GM20000 (cell line): ENCODE results near the gene TFF2.

Source experiments
- DNase-seq: peaks from one replicate; pipeline ENCODE4 v3.0.0; 2012; ENCODE audit warnings: low spot score
- TF ChIP-seq, protein P1 (sequence below): IDR thresholded peaks from 2 replicates; pipeline ENCODE4 v1.5.1; 2012; ENCODE audit warnings: mild to moderate bottlenecking, control low read depth; ENCODE audit errors: extremely low read depth, missing control alignments

TFF2 gene

DNA sequence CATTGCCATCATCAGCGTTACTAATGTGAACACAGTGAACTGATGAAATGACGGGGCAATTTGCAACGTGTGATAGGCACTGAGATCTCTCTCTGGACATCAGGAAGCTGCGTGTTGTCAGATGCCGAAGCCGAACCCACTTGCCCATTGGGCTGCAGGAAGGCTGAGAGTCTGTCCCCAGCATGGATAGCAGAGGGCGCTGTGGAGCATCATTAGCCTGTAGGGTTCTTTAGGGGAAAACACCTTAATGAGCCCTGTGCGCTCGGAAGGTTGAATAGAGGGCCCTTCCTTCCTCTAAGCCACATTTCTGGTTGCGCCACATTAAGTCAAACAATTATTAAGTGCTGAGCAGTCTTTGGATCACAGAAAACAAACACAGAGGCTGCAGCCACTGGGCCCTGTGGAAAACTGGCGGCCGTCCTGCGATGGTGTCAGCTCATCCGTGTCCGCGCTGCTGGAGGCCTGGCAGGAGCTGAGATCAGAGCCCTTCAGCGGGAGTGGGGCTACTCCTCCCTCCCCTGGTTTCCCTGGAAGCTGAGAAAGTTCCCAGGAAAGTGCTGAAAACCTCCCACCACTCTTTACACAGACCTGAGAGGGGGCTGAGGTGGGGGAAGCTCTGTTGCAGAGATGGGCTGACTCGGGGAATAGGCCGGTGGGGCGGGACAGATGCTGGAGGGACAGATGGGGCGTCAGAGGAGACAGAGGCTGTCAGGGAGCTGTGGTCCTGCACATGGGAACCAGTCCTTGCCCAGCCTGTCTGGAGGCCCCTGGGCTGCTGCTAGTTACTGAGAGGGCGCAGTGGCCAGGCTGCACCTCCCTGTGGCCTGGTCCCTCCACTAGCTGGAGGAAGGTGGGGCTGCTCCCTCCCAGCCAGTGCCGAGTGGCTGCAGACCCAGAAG lies 12.7 kb downstream of the TFF2 start:
- TF ChIP-seq, protein P1, sequence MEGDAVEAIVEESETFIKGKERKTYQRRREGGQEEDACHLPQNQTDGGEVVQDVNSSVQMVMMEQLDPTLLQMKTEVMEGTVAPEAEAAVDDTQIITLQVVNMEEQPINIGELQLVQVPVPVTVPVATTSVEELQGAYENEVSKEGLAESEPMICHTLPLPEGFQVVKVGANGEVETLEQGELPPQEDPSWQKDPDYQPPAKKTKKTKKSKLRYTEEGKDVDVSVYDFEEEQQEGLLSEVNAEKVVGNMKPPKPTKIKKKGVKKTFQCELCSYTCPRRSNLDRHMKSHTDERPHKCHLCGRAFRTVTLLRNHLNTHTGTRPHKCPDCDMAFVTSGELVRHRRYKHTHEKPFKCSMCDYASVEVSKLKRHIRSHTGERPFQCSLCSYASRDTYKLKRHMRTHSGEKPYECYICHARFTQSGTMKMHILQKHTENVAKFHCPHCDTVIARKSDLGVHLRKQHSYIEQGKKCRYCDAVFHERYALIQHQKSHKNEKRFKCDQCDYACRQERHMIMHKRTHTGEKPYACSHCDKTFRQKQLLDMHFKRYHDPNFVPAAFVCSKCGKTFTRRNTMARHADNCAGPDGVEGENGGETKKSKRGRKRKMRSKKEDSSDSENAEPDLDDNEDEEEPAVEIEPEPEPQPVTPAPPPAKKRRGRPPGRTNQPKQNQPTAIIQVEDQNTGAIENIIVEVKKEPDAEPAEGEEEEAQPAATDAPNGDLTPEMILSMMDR, result peak; percentile 67
- peak; percentile 71 for DNase-seq

DNA sequence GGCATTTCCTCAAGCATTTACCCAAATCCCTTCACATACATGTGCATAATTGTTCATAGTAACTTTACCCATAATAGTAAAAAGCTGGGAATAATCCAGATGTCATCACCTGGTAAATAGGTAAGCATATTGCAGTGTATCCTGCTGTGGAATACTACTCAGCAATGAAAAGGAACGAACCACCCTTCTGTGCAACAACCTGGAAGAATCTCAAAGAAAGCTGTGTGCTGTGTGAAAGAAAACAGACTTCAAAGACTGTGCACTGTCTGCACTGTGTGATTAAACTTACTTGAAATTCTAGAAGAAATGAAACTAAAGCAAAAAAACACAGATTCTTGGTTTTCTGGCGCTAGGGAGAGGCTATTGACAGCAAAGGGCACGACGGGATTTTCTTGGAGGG lies 13.5 kb downstream of the TFF2 start:
- no peak for DNase-seq

DNA sequence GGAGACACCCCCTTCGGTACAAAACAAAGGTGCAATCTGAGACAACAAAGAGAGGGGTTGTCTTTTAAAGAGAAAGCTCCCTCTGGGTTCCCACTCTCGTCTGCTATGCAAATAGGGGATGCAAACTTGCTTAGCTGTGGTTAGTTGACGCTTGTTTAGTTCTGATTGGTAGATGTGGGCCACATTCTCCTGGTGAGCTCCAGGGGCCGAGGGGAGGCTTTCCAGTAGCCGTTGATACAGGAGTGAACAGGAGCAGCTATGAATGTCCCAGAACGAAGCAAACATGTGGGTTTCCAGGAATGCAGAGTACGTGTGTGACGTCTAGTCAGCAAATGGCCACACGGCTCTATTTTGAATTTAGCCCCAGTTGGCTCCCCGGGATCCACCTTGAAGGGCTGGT lies 14.7 kb downstream of the TFF2 start:
- DNase-seq, result no peak
- TF ChIP-seq, protein P1, result no peak

More for the DNA sequence above, 13.5 kb downstream of the TFF2 start:
- TF ChIP-seq, protein P1, result no peak

DNA sequence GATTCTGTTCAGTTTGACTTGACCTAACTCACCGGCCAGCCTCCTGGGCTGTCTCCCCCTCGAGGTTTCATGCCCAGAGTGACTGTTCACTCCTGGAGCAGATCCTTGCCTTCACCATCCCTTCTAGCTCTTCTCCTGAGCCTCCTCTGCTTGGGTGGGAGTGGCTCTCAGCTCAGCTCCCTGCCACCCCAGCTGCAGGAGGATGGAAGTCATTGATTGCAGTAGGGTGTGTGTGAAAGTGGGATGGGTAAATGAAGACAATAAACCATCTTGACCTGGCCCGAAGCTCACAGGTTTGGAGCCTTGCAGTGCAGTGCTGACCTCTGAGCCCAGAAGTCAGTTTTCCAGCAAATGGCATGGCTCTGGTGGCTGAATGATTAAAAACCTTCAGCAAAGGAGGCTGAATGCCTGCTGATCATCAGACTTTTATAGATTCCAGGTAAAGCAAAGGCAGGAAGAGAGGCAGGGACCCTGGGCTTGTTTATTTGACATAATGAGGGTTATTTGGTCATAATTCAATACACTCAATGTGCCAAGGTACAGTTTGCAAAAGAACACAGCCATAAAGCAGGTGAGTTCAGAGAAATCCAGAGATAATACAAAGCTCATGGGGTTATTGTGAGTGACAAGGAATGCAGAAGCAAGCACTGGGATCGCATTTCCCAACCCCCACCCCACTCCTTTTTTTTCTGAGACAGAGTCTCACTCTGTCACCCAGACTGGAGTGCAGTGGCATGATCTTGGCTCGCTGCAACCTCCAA lies 18.1 kb downstream of the TFF2 start:
- no peak for DNase-seq
- TF ChIP-seq, protein P1, result no peak

DNA sequence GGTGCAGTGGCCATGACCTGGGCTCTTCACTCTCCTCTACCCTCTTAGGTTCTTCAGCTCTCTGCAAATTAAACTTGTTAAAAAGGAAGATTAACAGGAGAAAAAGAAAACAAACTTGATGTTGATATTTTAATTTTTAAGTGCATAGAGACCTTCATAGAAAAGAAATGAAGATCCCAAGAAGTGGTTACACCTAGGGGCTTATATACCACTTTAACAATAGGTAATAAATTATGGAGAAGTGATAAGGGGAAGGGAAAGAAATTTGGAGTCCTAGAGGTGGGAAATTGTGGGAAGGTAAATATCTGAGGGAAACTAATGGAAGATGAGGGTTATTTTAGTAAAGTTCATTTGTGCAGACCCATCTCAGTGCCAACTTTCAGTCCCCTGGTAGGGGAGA lies 19.1 kb downstream of the TFF2 start:
- TF ChIP-seq, protein P1, result no peak
- DNase-seq, result no peak

DNA sequence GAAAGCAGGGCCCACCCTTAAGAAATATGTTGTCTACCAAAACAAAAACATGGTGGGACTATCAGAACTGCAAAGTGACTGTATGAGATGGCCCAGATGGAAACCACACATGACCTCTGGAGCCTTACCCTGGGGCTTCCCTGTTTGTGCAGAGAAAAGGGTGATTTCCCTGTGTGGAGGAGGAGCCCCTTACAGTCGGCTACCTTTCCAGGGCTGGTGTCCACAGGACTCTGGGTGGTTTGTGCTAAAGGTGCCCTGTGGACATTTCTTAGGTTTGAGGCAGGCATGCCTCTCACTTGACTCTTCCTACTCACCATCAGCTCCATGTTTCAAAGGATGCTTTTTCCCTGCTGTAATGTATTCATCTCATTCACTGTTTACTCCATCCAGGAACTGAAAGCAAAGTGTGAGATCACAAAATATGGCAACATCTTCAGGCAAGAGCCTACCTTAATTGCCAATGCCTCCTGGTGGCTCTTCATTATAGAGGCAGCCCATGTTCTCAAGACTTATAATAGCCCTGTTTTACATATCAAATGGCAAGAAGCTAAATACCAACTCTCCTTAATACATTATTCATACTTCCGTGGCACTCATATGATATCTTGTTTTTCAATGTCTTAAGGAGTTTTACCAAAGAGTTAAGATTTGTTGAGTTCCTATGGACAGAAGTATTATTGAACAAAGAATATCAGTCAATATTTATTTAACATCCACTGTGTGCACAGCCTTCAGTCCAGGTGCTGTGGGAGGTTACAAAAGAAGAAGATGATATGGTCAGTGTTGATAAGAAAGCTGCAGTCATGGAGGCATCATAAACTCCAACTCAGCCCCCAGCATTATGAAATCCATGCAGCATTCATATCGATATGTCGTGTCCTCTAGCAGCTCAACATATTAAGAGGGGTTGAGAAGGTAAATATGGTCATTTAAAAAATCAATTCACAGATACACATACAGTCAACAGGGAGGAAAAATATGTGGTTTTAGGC lies 20.1 kb downstream of the TFF2 start:
- peak; percentile 63 for DNase-seq
- TF ChIP-seq, protein P1, result no peak
